Measurements from ENCODE around the gene SSR1. TPM values are rescaled to one million over a fixed set of nuclear protein-coding genes. Genes with fewer than 3 reads are reported as not detected.

The SSR1 gene
- total and polyA plus RNA-seq, 9 of the 15 experiments (the other 6 are each of a cell fraction or from before 2014, with no cell fraction given), result 87.7 to 220 (median 144) TPM

DNA sequence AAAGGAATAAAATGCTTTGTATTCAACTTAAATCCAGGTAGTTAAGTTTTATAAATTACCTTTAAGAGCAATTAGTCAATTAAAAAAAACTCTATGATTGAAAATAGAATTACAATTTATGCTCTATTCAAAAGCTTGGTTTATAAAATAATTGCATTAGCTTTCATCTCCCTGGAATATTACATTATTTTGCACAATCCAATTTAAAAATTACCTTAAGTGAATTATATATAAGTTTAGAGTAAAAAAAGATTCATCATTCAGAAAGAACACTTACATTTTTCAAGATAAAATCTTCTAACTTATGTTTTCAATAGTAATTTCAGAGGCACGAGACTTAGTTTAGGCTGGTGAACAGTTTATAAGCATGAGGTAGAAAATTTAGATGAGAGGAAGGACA, 14.9 kb downstream of the SSR1 start:
- FAIRE-seq, result no peak
- POLR2A ChIA-PET, result interaction anchor here (1.1 kb wide), 1 partner anchor 9 kb away, joined by 5 read pairs; no protein-coding TSS in a partner anchor
- H2AFZ ChIP-seq (ENCODE audit: low read depth, low read length), result no peak overlapping the region
- no peak overlapping the region for H3K9ac ChIP-seq (ENCODE audit: insufficient read depth in 1 of 2, low read depth in 2 of 2, low read length in 2 of 2)
- H3K27me3 ChIP-seq (ENCODE audit: control insufficient read depth in 2 of 2, insufficient read depth in 2 of 2, low read length in 2 of 2), result no peaks in the 10 kb centered on the region
- H3K36me3 ChIP-seq (ENCODE audit: control insufficient read depth, insufficient read depth, low read length), result peaks cover 93% of the 10 kb centered on the region
- CTCF ChIA-PET (ENCODE audit: low intra/inter-chr PET ratio), result no interaction called here
- in situ Hi-C loops (cut with MboI) (no loop called here), intact Hi-C loops (cut with micrococcal nuclease) (no loop called here)
- no peaks in the 10 kb centered on the region for H3K4me1 ChIP-seq (replicated peaks in 1 of 2; ENCODE audit: control insufficient read depth in 2 of 2, insufficient read depth in 2 of 2, low read length in 2 of 2)
- 96% methylated on average over 1 of the region's 1 CpG for WGBS (ENCODE audit: insufficient coverage, low coverage, missing lambda C conversion rate)
- no TSS peak for BruUV-seq (replicated peaks)
- ATAC-seq, result no peak
- H3K4me2 ChIP-seq (ENCODE audit: insufficient read depth, low read length), result no peak overlapping the region
- H3K9me3 ChIP-seq (replicated peaks; ENCODE audit: control insufficient read depth, insufficient read depth, low read depth, low read length), result no peaks in the 10 kb centered on the region
- no peak for DNase-seq (ENCODE audit: extremely low read depth in 1 of 4, low spot score in 3 of 4)
- H3K79me2 ChIP-seq (ENCODE audit: control insufficient read depth, insufficient read depth, low read length), result peaks cover 6% of the 10 kb centered on the region; the same call in 1 of the 3 replicates
- no peaks in the 10 kb centered on the region for H3K9me1 ChIP-seq (ENCODE audit: control insufficient read depth, insufficient read depth, low read length)
- H3K4me3 ChIP-seq, result no peak overlapping the region
- H4K20me1 ChIP-seq (replicated peaks; ENCODE audit: control insufficient read depth, insufficient read depth, low read length), result no peaks in the 10 kb centered on the region
- H3K27ac ChIP-seq (ENCODE audit: extremely low read depth, low read depth, low read length), result no peak overlapping the region
- TF ChIP-seq CHD1 (IDR thresholded peaks at IDR 0.05; ENCODE audit: low read length) (no peak), CEBPG (CRISPR knock-in tag; IDR thresholded peaks at IDR 0.05) (no peak), CEBPG (tag; conservative IDR thresholded peaks at IDR 0.05 in 1 of 2, IDR thresholded peaks at IDR 0.05 in 1 of 2) (no peak), ZFP36 (IDR thresholded peaks at IDR 0.05; ENCODE audit: low read depth, low read length, partially characterized antibody) (no peak), RBBP5 (IDR thresholded peaks at IDR 0.05; ENCODE audit: borderline replicate concordance, insufficient read depth, low read length, poor library complexity, severe bottlenecking) (no peak), COPS2 (conservative IDR thresholded peaks at IDR 0.05) (no peak), ZNF561 (CRISPR knock-in tag; conservative IDR thresholded peaks at IDR 0.05) (no peak), SNRNP70 (optimal IDR thresholded peaks at IDR 0.05; ENCODE audit: low read depth, low read length) (no peak), ZNF354B (CRISPR knock-in tag; IDR thresholded peaks at IDR 0.05) (no peak)
- TF ChIP-seq, protein P1, sequence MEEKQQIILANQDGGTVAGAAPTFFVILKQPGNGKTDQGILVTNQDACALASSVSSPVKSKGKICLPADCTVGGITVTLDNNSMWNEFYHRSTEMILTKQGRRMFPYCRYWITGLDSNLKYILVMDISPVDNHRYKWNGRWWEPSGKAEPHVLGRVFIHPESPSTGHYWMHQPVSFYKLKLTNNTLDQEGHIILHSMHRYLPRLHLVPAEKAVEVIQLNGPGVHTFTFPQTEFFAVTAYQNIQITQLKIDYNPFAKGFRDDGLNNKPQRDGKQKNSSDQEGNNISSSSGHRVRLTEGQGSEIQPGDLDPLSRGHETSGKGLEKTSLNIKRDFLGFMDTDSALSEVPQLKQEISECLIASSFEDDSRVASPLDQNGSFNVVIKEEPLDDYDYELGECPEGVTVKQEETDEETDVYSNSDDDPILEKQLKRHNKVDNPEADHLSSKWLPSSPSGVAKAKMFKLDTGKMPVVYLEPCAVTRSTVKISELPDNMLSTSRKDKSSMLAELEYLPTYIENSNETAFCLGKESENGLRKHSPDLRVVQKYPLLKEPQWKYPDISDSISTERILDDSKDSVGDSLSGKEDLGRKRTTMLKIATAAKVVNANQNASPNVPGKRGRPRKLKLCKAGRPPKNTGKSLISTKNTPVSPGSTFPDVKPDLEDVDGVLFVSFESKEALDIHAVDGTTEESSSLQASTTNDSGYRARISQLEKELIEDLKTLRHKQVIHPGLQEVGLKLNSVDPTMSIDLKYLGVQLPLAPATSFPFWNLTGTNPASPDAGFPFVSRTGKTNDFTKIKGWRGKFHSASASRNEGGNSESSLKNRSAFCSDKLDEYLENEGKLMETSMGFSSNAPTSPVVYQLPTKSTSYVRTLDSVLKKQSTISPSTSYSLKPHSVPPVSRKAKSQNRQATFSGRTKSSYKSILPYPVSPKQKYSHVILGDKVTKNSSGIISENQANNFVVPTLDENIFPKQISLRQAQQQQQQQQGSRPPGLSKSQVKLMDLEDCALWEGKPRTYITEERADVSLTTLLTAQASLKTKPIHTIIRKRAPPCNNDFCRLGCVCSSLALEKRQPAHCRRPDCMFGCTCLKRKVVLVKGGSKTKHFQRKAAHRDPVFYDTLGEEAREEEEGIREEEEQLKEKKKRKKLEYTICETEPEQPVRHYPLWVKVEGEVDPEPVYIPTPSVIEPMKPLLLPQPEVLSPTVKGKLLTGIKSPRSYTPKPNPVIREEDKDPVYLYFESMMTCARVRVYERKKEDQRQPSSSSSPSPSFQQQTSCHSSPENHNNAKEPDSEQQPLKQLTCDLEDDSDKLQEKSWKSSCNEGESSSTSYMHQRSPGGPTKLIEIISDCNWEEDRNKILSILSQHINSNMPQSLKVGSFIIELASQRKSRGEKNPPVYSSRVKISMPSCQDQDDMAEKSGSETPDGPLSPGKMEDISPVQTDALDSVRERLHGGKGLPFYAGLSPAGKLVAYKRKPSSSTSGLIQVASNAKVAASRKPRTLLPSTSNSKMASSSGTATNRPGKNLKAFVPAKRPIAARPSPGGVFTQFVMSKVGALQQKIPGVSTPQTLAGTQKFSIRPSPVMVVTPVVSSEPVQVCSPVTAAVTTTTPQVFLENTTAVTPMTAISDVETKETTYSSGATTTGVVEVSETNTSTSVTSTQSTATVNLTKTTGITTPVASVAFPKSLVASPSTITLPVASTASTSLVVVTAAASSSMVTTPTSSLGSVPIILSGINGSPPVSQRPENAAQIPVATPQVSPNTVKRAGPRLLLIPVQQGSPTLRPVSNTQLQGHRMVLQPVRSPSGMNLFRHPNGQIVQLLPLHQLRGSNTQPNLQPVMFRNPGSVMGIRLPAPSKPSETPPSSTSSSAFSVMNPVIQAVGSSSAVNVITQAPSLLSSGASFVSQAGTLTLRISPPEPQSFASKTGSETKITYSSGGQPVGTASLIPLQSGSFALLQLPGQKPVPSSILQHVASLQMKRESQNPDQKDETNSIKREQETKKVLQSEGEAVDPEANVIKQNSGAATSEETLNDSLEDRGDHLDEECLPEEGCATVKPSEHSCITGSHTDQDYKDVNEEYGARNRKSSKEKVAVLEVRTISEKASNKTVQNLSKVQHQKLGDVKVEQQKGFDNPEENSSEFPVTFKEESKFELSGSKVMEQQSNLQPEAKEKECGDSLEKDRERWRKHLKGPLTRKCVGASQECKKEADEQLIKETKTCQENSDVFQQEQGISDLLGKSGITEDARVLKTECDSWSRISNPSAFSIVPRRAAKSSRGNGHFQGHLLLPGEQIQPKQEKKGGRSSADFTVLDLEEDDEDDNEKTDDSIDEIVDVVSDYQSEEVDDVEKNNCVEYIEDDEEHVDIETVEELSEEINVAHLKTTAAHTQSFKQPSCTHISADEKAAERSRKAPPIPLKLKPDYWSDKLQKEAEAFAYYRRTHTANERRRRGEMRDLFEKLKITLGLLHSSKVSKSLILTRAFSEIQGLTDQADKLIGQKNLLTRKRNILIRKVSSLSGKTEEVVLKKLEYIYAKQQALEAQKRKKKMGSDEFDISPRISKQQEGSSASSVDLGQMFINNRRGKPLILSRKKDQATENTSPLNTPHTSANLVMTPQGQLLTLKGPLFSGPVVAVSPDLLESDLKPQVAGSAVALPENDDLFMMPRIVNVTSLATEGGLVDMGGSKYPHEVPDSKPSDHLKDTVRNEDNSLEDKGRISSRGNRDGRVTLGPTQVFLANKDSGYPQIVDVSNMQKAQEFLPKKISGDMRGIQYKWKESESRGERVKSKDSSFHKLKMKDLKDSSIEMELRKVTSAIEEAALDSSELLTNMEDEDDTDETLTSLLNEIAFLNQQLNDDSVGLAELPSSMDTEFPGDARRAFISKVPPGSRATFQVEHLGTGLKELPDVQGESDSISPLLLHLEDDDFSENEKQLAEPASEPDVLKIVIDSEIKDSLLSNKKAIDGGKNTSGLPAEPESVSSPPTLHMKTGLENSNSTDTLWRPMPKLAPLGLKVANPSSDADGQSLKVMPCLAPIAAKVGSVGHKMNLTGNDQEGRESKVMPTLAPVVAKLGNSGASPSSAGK (IDR thresholded peaks at IDR 0.05), result no peak
- TF ChIP-seq, protein P2, sequence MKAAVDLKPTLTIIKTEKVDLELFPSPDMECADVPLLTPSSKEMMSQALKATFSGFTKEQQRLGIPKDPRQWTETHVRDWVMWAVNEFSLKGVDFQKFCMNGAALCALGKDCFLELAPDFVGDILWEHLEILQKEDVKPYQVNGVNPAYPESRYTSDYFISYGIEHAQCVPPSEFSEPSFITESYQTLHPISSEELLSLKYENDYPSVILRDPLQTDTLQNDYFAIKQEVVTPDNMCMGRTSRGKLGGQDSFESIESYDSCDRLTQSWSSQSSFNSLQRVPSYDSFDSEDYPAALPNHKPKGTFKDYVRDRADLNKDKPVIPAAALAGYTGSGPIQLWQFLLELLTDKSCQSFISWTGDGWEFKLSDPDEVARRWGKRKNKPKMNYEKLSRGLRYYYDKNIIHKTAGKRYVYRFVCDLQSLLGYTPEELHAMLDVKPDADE (conservative IDR thresholded peaks at IDR 0.05; ENCODE audit: control insufficient read depth, low read depth, low read length), result no peak
